Placental pericyte (primary cell): ENCODE results near the gene RFTN2. TPM values are rescaled to one million over a fixed set of nuclear protein-coding genes. Genes with fewer than 3 reads are reported as not detected.

ENCODE experiments used
- small RNA-seq: library from RNA; depleted of rRNA; stranded (forward); fragments of <200 nt; gene quantifications from one replicate; pipeline ENCODE3, GENCODE V24; 2012; ENCODE audit warnings: low replicate concordance
- total RNA-seq: library from RNA; depleted of rRNA; stranded (reverse); fragments of >200 nt; gene quantifications from 2 replicates; pipeline ENCODE4 v1.2.3, GENCODE V29; 2012

The RFTN2 gene
- 4.0 TPM in 1 of 2 replicates, not detected in the other for total RNA-seq

GRCh38 chr2:197675246-197675645 lies at the start of gene RFTN2:
Gene RFTN2, minus strand, starts transcription at chr2:197675587. Its CDS starts 129 bp downstream, at chr2:197675458.

GRCh38 chr2:197705121-197705911 lies 29.9 kb upstream of the RFTN2 start, which contains the start of gene MARS2:
Gene MARS2, plus strand, starts transcription at chr2:197705369. Its CDS starts 37 bp downstream, at chr2:197705406.

Small RNA genes lying within 50 kb of the gene (small RNA-seq; reads per million reads assigned to genes)
- gene AC020550.1, result not detected

Other genes with a start within 250 kb of the RFTN2 start
- 267 and 291 TPM in 2 replicates for gene SF3B1, start 240.6 kb downstream of the RFTN2 start, total RNA-seq
- gene COQ10B, start 222.0 kb downstream of the RFTN2 start, total RNA-seq, result 41.6 and 68.9 TPM in 2 replicates
- gene HSPD1, start 175.7 kb downstream of the RFTN2 start, total RNA-seq, result 220 and 229 TPM in 2 replicates
- 38.7 and 58.8 TPM in 2 replicates for gene HSPE1, start 175.2 kb downstream of the RFTN2 start, total RNA-seq
- gene MOB4, start 159.5 kb downstream of the RFTN2 start, total RNA-seq, result 21.0 and 41.7 TPM in 2 replicates
- gene MARS2, start 29.8 kb upstream of the RFTN2 start, total RNA-seq, result 4.4 and 14.0 TPM in 2 replicates
- not detected in 2 replicates for gene BOLL, start 109.7 kb upstream of the RFTN2 start, total RNA-seq
- gene PLCL1, start 129.0 kb upstream of the RFTN2 start, total RNA-seq, result under 0.01 and 0.43 TPM in 2 replicates